ENCODE results near the gene SLC37A2. TPM values are rescaled to one million over a fixed set of nuclear protein-coding genes. Genes with fewer than 3 reads are reported as not detected.

Gene SLC37A2
- total RNA-seq, 1 experiment from 2014 or later: 5.1 TPM

DNA sequence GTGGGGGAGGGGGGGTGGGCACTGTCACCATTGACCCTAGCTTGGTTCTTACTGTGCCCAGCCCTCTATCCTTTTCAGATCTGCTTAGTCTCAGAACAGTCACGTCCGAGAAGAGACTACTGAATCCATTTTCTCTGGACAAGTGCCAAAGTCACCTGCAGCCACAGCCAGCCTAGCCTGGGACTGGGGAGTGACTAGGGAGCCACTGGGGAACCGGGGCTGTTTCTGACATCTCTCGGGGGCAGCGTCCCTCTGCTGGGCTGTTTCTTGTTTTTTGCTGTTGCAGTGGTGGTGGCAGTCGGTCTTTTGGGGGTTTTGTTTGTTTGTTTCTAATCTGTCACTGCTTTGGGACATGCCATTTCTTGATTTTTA is 8.7 kb downstream of the SLC37A2 start:
- no peak overlapping the region for H3K9ac ChIP-seq (ENCODE audit: low read length)
- no TSS peak for BruUV-seq (replicated peaks)
- no peaks in the 10 kb centered on the region for H3K79me2 ChIP-seq (ENCODE audit: insufficient read depth, low read length)
- no peaks in the 10 kb centered on the region for H3K9me3 ChIP-seq (ENCODE audit: control insufficient read depth in 1 of 2, insufficient read depth in 1 of 2, low read depth in 1 of 2, low read length in 2 of 2)
- ChIA-PET CTCF (no interaction called here), POLR2A (interaction anchor here (1.8 kb wide), 1 partner anchor 40 kb away, joined by 4 read pairs; the partner anchor contains the start of gene TMEM218), RAD21 (ENCODE audit: low non-redundant PET in 1 of 2, low total read pairs in 2 of 2, uncharacterized antibody in 2 of 2, unreplicated experiment in 2 of 2) (no interaction called here)
- intact Hi-C loops (cut with micrococcal nuclease): no loop called here
- H3K4me2 ChIP-seq (ENCODE audit: low read length): no peak overlapping the region
- DNase-seq (ENCODE audit: low read depth, low spot score) (no peak), ATAC-seq (no peak)
- no peak for TF ChIP-seq POLR2A (IDR thresholded peaks at IDR 0.05; ENCODE audit: borderline replicate concordance, extremely low read depth, insufficient read depth, insufficient read length)
- no peak for TF ChIP-seq JUND (IDR thresholded peaks at IDR 0.05)
- no peak for TF ChIP-seq CEBPB (IDR thresholded peaks at IDR 0.05; ENCODE audit: low read depth)
- TF ChIP-seq YY1 (IDR thresholded peaks at IDR 0.05; ENCODE audit: extremely low read depth, insufficient replicate concordance, low read depth, low read length): no peak
- no peak for TF ChIP-seq CTCF (IDR thresholded peaks at IDR 0.05 in 2 of 3, conservative IDR thresholded peaks at IDR 0.05 in 1 of 3; ENCODE audit: borderline replicate concordance in 1 of 3, insufficient read depth in 1 of 3, low read depth in 2 of 3, low read length in 2 of 3)
- TF ChIP-seq, protein P1, sequence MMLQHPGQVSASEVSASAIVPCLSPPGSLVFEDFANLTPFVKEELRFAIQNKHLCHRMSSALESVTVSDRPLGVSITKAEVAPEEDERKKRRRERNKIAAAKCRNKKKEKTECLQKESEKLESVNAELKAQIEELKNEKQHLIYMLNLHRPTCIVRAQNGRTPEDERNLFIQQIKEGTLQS (IDR thresholded peaks at IDR 0.05): no peak
- TF ChIP-seq RAD21 (IDR thresholded peaks at IDR 0.05; ENCODE audit: low read depth): no peak
- TF ChIP-seq EZH2 (IDR thresholded peaks at IDR 0.05): no peak
- no peak for TF ChIP-seq CBX3 (IDR thresholded peaks at IDR 0.05; ENCODE audit: low read depth)
- TF ChIP-seq SIN3A (IDR thresholded peaks at IDR 0.05; ENCODE audit: low read depth): no peak
- TF ChIP-seq EGR1 (IDR thresholded peaks at IDR 0.05; ENCODE audit: low read depth): no peak
- no peak for TF ChIP-seq POLR2AphosphoS5 (IDR thresholded peaks at IDR 0.05; ENCODE audit: low read depth, low read length)
- no peak for TF ChIP-seq FOSL1 (IDR thresholded peaks at IDR 0.05; ENCODE audit: low read depth)
- H3K27me3 ChIP-seq (ENCODE audit: insufficient read depth, low read length): no peaks in the 10 kb centered on the region
- H2AFZ ChIP-seq (ENCODE audit: low read depth, low read length, poor library complexity, severe bottlenecking): no peak overlapping the region
- no peaks in the 10 kb centered on the region for H3K36me3 ChIP-seq (ENCODE audit: control insufficient read depth in 1 of 2, insufficient read depth in 2 of 2, low read length in 2 of 2)
- no peaks in the 10 kb centered on the region for H4K20me1 ChIP-seq (ENCODE audit: insufficient read depth)
- no peaks in the 10 kb centered on the region for H3K9me2 ChIP-seq (ENCODE audit: insufficient read depth)
- peaks cover 20 to 45% of the 10 kb centered on the region in 2 experiments for H3K4me1 ChIP-seq (ENCODE audit: control insufficient read depth in 1 of 2, insufficient read depth in 2 of 2, low read length in 2 of 2)
- no peak overlapping the region for H3K4me3 ChIP-seq (replicated peaks in 1 of 2; ENCODE audit: low read depth in 1 of 2, low read length in 2 of 2)
- no peak overlapping the region for H3K27ac ChIP-seq (ENCODE audit: low read depth, low read length)

Measured in HCT116 (cell line).